K562 (cell line): ENCODE results near the gene BBC3. TPM values are rescaled to one million over a fixed set of nuclear protein-coding genes. Genes with fewer than 3 reads are reported as not detected.

Experiments
- EGR1 ChIP-seq: fragments of 450-650 bp; conservative IDR thresholded peaks from 2 replicates; pipeline ENCODE4 v1.6.1; 2017; ENCODE audit warnings: mild to moderate bottlenecking
- HMGXB4 ChIP-seq: sonication (generic); formaldehyde crosslinking; IDR thresholded peaks from 2 replicates; pipeline ENCODE4 v1.8.1; 2023; ENCODE audit warnings: mild to moderate bottlenecking, missing genetic modification reagents
- KAT7 ChIP-seq: sonication (generic); formaldehyde crosslinking; IDR thresholded peaks from 2 replicates; pipeline ENCODE4 v1.8.0; 2022; ENCODE audit warnings: missing genetic modification reagents, mild to moderate bottlenecking, borderline replicate concordance
- MYC ChIP-seq, 2 experiments: fragments of 250-450 bp in 1 of 2; sonication (Bioruptor Pico) in 1 of 2; IDR thresholded peaks; 2 replicates each; pipeline versions ENCODE4 v1.5.1 to v1.6.1; 2012 to 2021; ENCODE audit warnings: low read depth in 2 of 2, borderline replicate concordance in 1 of 2, improper control_type of control experiment in 1 of 2, low read length in 1 of 2, mild to moderate bottlenecking in 1 of 2, moderate library complexity in 1 of 2
- NEUROD1 ChIP-seq: fragments of 150-350 bp; IDR thresholded peaks from 2 replicates; pipeline ENCODE4 v1.6.1; 2014; ENCODE audit warnings: borderline replicate concordance, low read length, low read depth; ENCODE audit not compliant: partially characterized antibody
- POLR2A ChIP-seq: fragments of 450-650 bp; conservative IDR thresholded peaks from 2 replicates; pipeline ENCODE4 v1.6.1; 2016
- REST ChIP-seq, 2 experiments: fragments of 450-650 bp; formaldehyde crosslinking in 1 of 2; IDR thresholded peaks; 2 replicates each; pipeline versions ENCODE4 v1.4.0 to v1.6.1; 2014 to 2020; ENCODE audit warnings: mild to moderate bottlenecking in 2 of 2, borderline replicate concordance in 1 of 2, low read depth in 1 of 2
- RHOXF2B ChIP-seq: fragments of 250-450 bp; sonication (Bioruptor Pico); conservative IDR thresholded peaks from 2 replicates; pipeline ENCODE4 v1.5.1; 2021
- RNF219 ChIP-seq: fragments of 250-450 bp; sonication (Bioruptor Pico); IDR thresholded peaks from 2 replicates; pipeline ENCODE4 v1.5.0; 2022; ENCODE audit warnings: mild to moderate bottlenecking
- SMARCE1 ChIP-seq: fragments of 450-650 bp; IDR thresholded peaks from 2 replicates; pipeline ENCODE4 v1.7.1; 2016; ENCODE audit warnings: mild to moderate bottlenecking
- SNIP1 ChIP-seq: fragments of 450-650 bp; IDR thresholded peaks from 2 replicates; pipeline ENCODE4 v1.7.1; 2017; ENCODE audit warnings: low read depth, mild to moderate bottlenecking
- SPI1 ChIP-seq: IDR thresholded peaks from 2 replicates; pipeline ENCODE4 v1.6.1; 2011; ENCODE audit warnings: low read depth, low read length, control low read depth, borderline replicate concordance
- THRAP3 ChIP-seq: fragments of 450-650 bp; IDR thresholded peaks from 2 replicates; pipeline ENCODE4 v1.6.1; 2016; ENCODE audit warnings: mild to moderate bottlenecking, inconsistent platforms, borderline replicate concordance
- polyA plus RNA-seq, 8 experiments: library from polyadenylated mRNA; depleted of rRNA in 4 of 8; stranded (reverse) in 5 of 8; unstranded in 3 of 8; fragments of >200 nt; fragmentation: Nextera tagmentation in 2 of 8; fragmentation: Illumina TruSeq in 1 of 8; extraction: Ambion mirVana in 2 of 8; extraction: Trizol in 1 of 8; gene quantifications; 2 replicates each; pipeline versions ENCODE4 v1.2.1 to v1.2.3, GENCODE V29; 2011 to 2014; ENCODE audit warnings: inconsistent platforms in 1 of 8, missing spikeins in 1 of 8
- total RNA-seq, 7 experiments: library from RNA; depleted of rRNA in 6 of 7; stranded (reverse); fragments of >200 nt in 6 of 7; fragmentation: Illumina TruSeq in 2 of 7; extraction: Trizol in 2 of 7; gene quantifications; 2 replicates each; pipeline versions ENCODE4 v1.2.1 to v1.2.3, GENCODE V29; 2011 to 2021; ENCODE audit warnings: low replicate concordance in 1 of 7

Gene BBC3
- total and polyA plus RNA-seq, 9 of the 15 experiments (the other 6 are each of a cell fraction or from before 2014, with no cell fraction given), result 0.15 to 30.7 (median 4.8) TPM

- TF ChIP-seq RNF219 (CRISPR knock-in tag), result no peak
- peak; percentile 86 for TF ChIP-seq REST (IDR thresholded peaks at IDR 0.05; ENCODE audit: borderline replicate concordance)
- no peak for TF ChIP-seq REST (CRISPR knock-in tag; IDR thresholded peaks at IDR 0.05; ENCODE audit: low read depth)
- no peak for TF ChIP-seq RHOXF2B (CRISPR knock-in tag)
- peak; percentile 96 for TF ChIP-seq KAT7 (CRISPR knock-in tag)
- peak; percentile 20; the same call in 1 of the 2 replicates for TF ChIP-seq SMARCE1
- TF ChIP-seq NEUROD1, result peak; percentile 39
- 0 out of 2 replicates have a peak, but pooled peaks have one; percentile 37 for TF ChIP-seq THRAP3
- peak; percentile 90; the same call in 1 of the 2 replicates for TF ChIP-seq SNIP1
- TF ChIP-seq POLR2A, result peak; percentile 89
- TF ChIP-seq EGR1, result peak; percentile 40
- peak; percentile 41; the same call in 1 of the 2 replicates for TF ChIP-seq SPI1
- peak; percentile 92 for TF ChIP-seq MYC (IDR thresholded peaks at IDR 0.05; ENCODE audit: low read depth, low read length)
- TF ChIP-seq MYC (CRISPR knock-in tag; IDR thresholded peaks at IDR 0.05; ENCODE audit: borderline replicate concordance, low read depth), result no peak
- TF ChIP-seq HMGXB4, result peak; percentile 74; the same call in 1 of the 2 replicates
These were observed 25.1 kb upstream of the BBC3 start, which contains the start of gene CCDC9 (continued) for GRCh38 chr19:47255879-47256692.
